HepG2 (cell line): Measurements from ENCODE around the gene DOCK3. TPM values are rescaled to one million over a fixed set of nuclear protein-coding genes. Genes with fewer than 3 reads are reported as not detected.
"Not testable (repeated sequence)": the region's sequence is repeated elsewhere in the genome, so short reads cannot be mapped to it uniquely, and the experiment has no call there.

Source experiments
- ATAC-seq: fragments of 200-7000 bp; cut with Tn5 transposase; 3 replicates; pipeline ENCODE4 v1.9.1; 2020; ENCODE audit warnings: mild to moderate bottlenecking, moderate library complexity
- BruUV-seq: library from RNA; stranded (reverse); fragments of 400-500 nt; replicated peaks from 2 replicates; lab custom pipeline; 2021; lab: Mats Ljungman, UMichigan
- CTCF ChIA-PET: fragments of 300-600 bp; formaldehyde crosslinking; extraction: SDS; loops from one replicate; lab custom pipeline; 2021; ENCODE audit warnings: low total read pairs, inconsistent platforms, low intra/inter-chr PET ratio; lab: Yijun Ruan, JAX
- POLR2A ChIA-PET: fragments of 350-600 bp; sonication (Branson Sonifier 250); formaldehyde crosslinking; loops from one replicate; lab custom pipeline; 2020; ENCODE audit warnings: antibody characterized with exemption, inconsistent platforms; lab: Yijun Ruan, JAX
- DNase-seq: peaks from one replicate; pipeline ENCODE4 v3.0.0-alpha.2; 2015; ENCODE audit warnings: low spot score
- FAIRE-seq: peaks from 3 replicates; lab custom pipeline; 2011; peaks lifted over from hg19 to GRCh38; lab: Jason Lieb, UNC
- H2AFZ ChIP-seq: one replicate; pipeline ENCODE4 v1.6.1; 2011; ENCODE audit warnings: low read length, inconsistent platforms
- H3K27ac ChIP-seq: fragments of 300-600 bp; 3 replicates; pipeline ENCODE4 v1.8.0; 2011; ENCODE audit warnings: mixed run types, mild to moderate bottlenecking, mixed read lengths, low read length, inconsistent platforms; ENCODE audit not compliant: insufficient read depth; ENCODE audit errors: extremely low read length
- H3K27me3 ChIP-seq, 2 experiments: fragments of 200-600 bp in 1 of 2; 2 replicates in 1 of 2; 3 replicates in 1 of 2; pipeline versions ENCODE4 v1.6.0 to v1.8.0; 2011; ENCODE audit warnings: low read length in 2 of 2, mild to moderate bottlenecking in 2 of 2, moderate library complexity in 2 of 2, inconsistent platforms in 1 of 2; ENCODE audit not compliant: insufficient read depth in 2 of 2, control insufficient read depth in 1 of 2
- H3K36me3 ChIP-seq, 2 experiments: fragments of 200-600 bp in 1 of 2; replicated peaks in 1 of 2; 2 replicates in 1 of 2; 3 replicates in 1 of 2; pipeline versions ENCODE4 v1.5.1 to v1.8.0; 2011; ENCODE audit warnings: low read length in 2 of 2, inconsistent platforms in 1 of 2; ENCODE audit not compliant: insufficient read depth in 2 of 2, control insufficient read depth in 1 of 2
- H3K4me1 ChIP-seq: 2 replicates; pipeline ENCODE4 v1.5.1; 2012; ENCODE audit warnings: low read length, inconsistent platforms; ENCODE audit not compliant: insufficient read depth
- H3K4me2 ChIP-seq: 2 replicates; pipeline ENCODE4 v1.6.0; 2011; ENCODE audit warnings: low read depth, low read length, inconsistent platforms
- H3K4me3 ChIP-seq, 3 experiments: fragments of 200-600 bp in 1 of 3; sonication (generic), shearing (Covaris generic) in 1 of 3; replicated peaks in 1 of 3; 2 replicates each; pipeline ENCODE4 v1.5.1; 2011 to 2016; ENCODE audit warnings: low read length in 3 of 3, inconsistent platforms in 2 of 3, low read depth in 2 of 3, mild to moderate bottlenecking in 2 of 3, control low read depth in 1 of 3, mixed read lengths in 1 of 3; ENCODE audit not compliant: insufficient read depth in 1 of 3
- H3K79me2 ChIP-seq: one replicate; pipeline ENCODE4 v1.6.1; 2011; ENCODE audit warnings: low read length, inconsistent platforms; ENCODE audit not compliant: insufficient read depth
- H3K9ac ChIP-seq: 2 replicates; pipeline ENCODE4 v1.6.0; 2011; ENCODE audit warnings: mild to moderate bottlenecking, low read depth, low read length, inconsistent platforms; ENCODE audit not compliant: insufficient read depth
- H3K9me3 ChIP-seq: 2 replicates; pipeline ENCODE4 v1.5.1; 2012; ENCODE audit warnings: mild to moderate bottlenecking, low read length
- H4K20me1 ChIP-seq: 2 replicates; pipeline ENCODE4 v1.6.0; 2011; ENCODE audit warnings: inconsistent platforms, mild to moderate bottlenecking, low read length, moderate library complexity; ENCODE audit not compliant: insufficient read depth
- SP4 ChIP-seq: sonication (generic); formaldehyde crosslinking; IDR thresholded peaks from 2 replicates; pipeline ENCODE4 v1.8.1; 2023; ENCODE audit warnings: mild to moderate bottlenecking, missing genetic modification reagents
- TIGD3 ChIP-seq: sonication (generic); formaldehyde crosslinking; IDR thresholded peaks from 2 replicates; pipeline ENCODE4 v1.5.1; 2020; ENCODE audit warnings: mild to moderate bottlenecking, missing genetic modification reagents, borderline replicate concordance
- WGBS: methylation state at CpG from one replicate; pipeline ENCODE4 v1.1.6; 2017; ENCODE audit warnings: low lambda C conversion rate; 5-methylcytosine and 5-hydroxymethylcytosine counted together
- in situ Hi-C: cut with HindIII; loops from 2 replicates; pipeline ENCODE4 v1.10.0; 2017; ENCODE audit warnings: low pct_unique_long_range_greater_than_20kb; ENCODE audit not compliant: extremely low pct_ligation_motif_present
- intact Hi-C: fragments of 100-400 bp; cut with micrococcal nuclease; formaldehyde crosslinking; loops from one replicate; pipeline ENCODE4 v1.10.0; 2022; ENCODE audit not compliant: unreplicated experiment
- polyA plus RNA-seq, 8 experiments: library from polyadenylated mRNA; depleted of rRNA in 3 of 8; stranded (reverse) in 7 of 8; unstranded in 1 of 8; fragments of >200 nt; fragmentation: Illumina TruSeq in 4 of 8; extraction: Trizol in 4 of 8; gene quantifications; 2 replicates each; pipeline versions ENCODE4 v1.2.1 to v1.2.3, GENCODE V29; 2011 to 2016; ENCODE audit warnings: low read depth in 4 of 8, missing spikeins in 1 of 8, mixed read lengths in 1 of 8; ENCODE audit not compliant: insufficient read depth in 1 of 8
- total RNA-seq, 5 experiments: library from RNA; depleted of rRNA; stranded (reverse); fragments of >200 nt; fragmentation: Illumina TruSeq; extraction: Trizol; gene quantifications; 2 replicates each; pipeline ENCODE4 v1.2.3, GENCODE V29; 2016; ENCODE audit warnings: low read depth in 1 of 5

The DOCK3 gene
- total and polyA plus RNA-seq, 2 of the 13 experiments (the other 11 are each of a cell fraction or from before 2014, with no cell fraction given) = not detected

GRCh38 chr3:50786631-50787030 is 111.9 kb downstream of the DOCK3 start:
- Histone ChIP-seq H3K4me3 (no peak overlapping the region), H3K36me3 (no peaks in the 10 kb centered on the region), H3K4me1 (no peaks in the 10 kb centered on the region), H3K27me3 (no peaks in the 10 kb centered on the region), H2AFZ (no peak overlapping the region), H3K9ac (no peak overlapping the region), H3K79me2 (no peaks in the 10 kb centered on the region), H4K20me1 (no peaks in the 10 kb centered on the region), H3K27ac (no peak overlapping the region), H3K4me2 (no peak overlapping the region), H3K9me3 (no peaks in the 10 kb centered on the region)
- TF ChIP-seq SP4 (CRISPR knock-in tag) (no peak), TIGD3 (CRISPR knock-in tag) (no peak)
- ChIA-PET CTCF (no interaction called here), POLR2A (no interaction called here)
- 18% methylated on average over 4 of the region's 5 CpGs for WGBS
- BruUV-seq = no TSS peak
- no peak for ATAC-seq
- DNase-seq = no peak
- intact Hi-C loops (no loop called here), in situ Hi-C loops (no loop called here)
- FAIRE-seq = no peak

- H3K79me2 ChIP-seq, BruUV-seq, ATAC-seq, FAIRE-seq, H4K20me1 ChIP-seq, H3K4me2 ChIP-seq, H2AFZ ChIP-seq, H3K36me3 ChIP-seq, POLR2A ChIA-PET, intact Hi-C loops, H3K9ac ChIP-seq, H3K27ac ChIP-seq, DNase-seq, H3K9me3 ChIP-seq, H3K27me3 ChIP-seq, CTCF ChIA-PET, in situ Hi-C loops, H3K4me3 ChIP-seq, H3K4me1 ChIP-seq: not testable (repeated sequence)
- 21% methylated on average over 3 of the region's 3 CpGs for WGBS
Measured at GRCh38 chr3:50790894-50791293, 116.2 kb downstream of the DOCK3 start.
